Transverse colon (tissue), 3 donors: ENCODE results near the gene TWNK.

Experiments used
- CTCF ChIP-seq, 5 experiments: fragments of 200-600 bp in 3 of 5; fragments of 450-650 bp in 2 of 5; sonication (generic) in 3 of 5; IDR thresholded peaks; 1 replicate in 2 of 5; 2 replicates in 3 of 5; pipeline ENCODE4 v1.5.1; 2016 to 2017; ENCODE audit warnings: antibody characterized with exemption in 5 of 5, inconsistent platforms in 3 of 5, mild to moderate bottlenecking in 2 of 5, moderate library complexity in 1 of 5
- EP300 ChIP-seq: sonication (generic); formaldehyde crosslinking; IDR thresholded peaks from one replicate; pipeline ENCODE4 v1.6.1; 2017; ENCODE audit warnings: antibody characterized with exemption, low read depth
- POLR2A ChIP-seq: fragments of 450-650 bp; IDR thresholded peaks from one replicate; pipeline ENCODE4 v1.6.1; 2016; ENCODE audit warnings: antibody characterized with exemption, mild to moderate bottlenecking, moderate library complexity

DNA sequence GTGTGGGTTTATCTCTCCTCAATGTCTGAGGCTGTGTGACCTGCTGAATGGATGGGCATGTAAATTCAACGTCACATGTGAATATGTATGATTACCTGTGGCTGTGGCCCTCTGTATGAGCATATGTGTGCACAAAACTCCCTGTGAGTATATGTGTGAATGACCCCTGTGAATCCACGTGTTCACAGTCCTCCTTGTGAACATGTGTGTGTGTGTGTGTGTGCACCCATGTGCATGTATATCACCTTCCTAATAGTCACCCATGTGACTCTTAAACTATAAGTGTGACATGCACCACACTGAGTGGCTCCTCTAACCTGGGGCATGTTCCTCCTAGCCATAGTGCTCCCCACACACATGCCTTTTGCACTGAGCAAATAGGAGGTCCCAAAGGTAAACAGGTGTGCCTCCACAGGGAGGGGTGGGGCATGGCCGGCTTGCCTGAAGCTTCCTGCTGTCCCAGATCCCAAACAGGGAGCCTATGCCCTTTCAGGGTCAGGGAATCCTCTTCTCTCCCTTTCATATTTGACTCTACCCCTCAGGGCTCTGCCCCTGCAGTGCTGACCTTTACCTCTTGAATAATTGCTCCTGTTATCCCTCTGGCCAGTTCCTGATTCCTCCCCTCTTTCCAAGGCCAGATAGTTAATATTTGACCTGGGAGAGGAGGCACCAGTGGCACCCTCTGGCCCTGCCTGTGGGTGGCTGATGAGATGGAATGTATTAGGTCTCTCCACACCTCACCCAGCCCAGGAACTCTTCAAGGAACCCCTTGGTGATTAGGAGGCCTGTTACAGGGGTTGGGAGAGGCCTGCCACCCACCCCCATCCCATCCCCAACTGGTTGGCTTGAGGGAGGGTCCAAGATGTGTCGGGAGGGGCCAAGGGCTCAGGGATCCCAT lies 16.2 kb upstream of the TWNK start:
- TF ChIP-seq CTCF (IDR thresholded peaks at IDR 0.05) = peak in 2 of 5 experiments; percentile 13 to 18
- TF ChIP-seq POLR2A = peak; percentile 37
- TF ChIP-seq EP300 = no peak
